HG03159 (cell line): ENCODE results near the gene CHD9.
"Not testable (repeated sequence)": the region's sequence is repeated elsewhere in the genome, so short reads cannot be mapped to it uniquely, and the experiment has no call there.

Experiments used
- ATAC-seq: cut with Tn5 transposase; IDR thresholded peaks from one replicate; pipeline ENCODE4 v1.9.1; 2021; ENCODE audit warnings: mild to moderate bottlenecking, moderate library complexity; ENCODE audit not compliant: unreplicated experiment

Gene CHD9

GRCh38 chr16:53069772-53070171 is 15.0 kb downstream of the CHD9 start:
- no peak for ATAC-seq

DNA sequence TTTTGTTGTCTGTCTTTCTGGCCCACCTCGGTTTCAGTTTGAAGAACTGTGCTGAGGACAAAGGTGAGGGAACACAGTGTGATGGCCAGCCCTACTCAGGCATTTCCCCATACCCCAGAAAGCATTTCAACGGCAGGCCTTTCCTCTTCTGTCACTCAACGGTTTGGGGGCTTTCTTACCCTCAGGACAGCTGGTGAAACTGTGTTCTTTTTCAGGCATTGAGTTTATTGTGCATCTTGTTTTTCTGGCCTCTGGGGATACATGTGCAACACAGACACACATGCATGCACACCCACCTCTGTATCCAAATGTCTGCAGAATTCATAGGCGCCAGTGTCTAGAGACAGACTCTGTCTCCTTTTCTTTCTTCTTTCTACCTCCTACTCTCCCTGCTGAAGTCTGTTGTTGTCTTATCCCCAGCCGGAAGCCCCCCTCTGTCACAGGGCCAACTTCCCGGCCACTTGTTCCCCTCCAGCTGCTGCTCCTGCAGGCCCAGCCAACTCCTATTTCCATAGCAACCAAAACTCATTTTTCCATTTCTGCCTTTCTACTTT is 17.0 kb downstream of the CHD9 start:
- ATAC-seq = no peak

DNA sequence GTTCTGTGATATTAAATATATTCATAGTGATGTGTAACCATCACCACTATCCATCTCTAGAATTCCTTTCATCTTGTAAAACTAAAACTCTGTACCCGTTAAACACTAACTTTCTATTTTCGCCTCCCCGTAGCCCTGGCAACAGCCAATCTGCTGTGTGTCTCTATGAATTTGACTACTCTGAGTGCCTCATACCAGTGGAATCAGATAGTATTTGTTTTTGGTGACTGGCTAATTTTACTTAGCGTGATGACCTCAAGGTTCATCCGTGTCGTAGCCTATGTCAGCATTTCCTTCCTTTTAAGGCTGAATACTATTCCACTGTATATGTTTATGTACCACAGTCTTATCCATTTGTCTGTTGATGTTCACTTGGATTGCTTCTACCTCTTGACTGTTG is 18.2 kb downstream of the CHD9 start:
- ATAC-seq = no peak

GRCh38 chr16:53074296-53074695 is 19.5 kb downstream of the CHD9 start:
- ATAC-seq = not testable (repeated sequence)

- not testable (repeated sequence) for ATAC-seq
These were observed 20.7 kb downstream of the CHD9 start for GRCh38 chr16:53075461-53075860.

DNA sequence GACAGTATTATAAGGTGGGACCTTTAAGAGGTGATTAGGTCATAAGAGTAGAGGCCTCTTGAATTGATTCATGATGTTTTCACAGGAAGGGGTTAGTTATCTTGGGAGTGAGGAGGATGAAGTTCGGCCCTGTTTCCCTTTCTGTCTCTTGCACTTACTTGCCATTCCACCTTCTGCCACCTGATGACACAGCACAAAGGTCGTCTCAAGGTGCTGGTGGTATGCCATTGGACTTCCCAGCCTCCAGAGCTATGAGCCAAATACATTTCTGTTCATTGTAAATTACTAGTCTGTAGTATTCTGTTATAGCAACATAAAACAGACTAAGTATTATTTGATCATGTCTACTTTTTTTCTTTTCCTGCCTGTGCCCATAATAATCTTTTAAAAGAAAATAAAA is 23.5 kb downstream of the CHD9 start:
- no peak for ATAC-seq

GRCh38 chr16:53078765-53079485 is 24.1 kb downstream of the CHD9 start:
- ATAC-seq = no peak

GRCh38 chr16:53080345-53081031 is 25.7 kb downstream of the CHD9 start:
- ATAC-seq = no peak

DNA sequence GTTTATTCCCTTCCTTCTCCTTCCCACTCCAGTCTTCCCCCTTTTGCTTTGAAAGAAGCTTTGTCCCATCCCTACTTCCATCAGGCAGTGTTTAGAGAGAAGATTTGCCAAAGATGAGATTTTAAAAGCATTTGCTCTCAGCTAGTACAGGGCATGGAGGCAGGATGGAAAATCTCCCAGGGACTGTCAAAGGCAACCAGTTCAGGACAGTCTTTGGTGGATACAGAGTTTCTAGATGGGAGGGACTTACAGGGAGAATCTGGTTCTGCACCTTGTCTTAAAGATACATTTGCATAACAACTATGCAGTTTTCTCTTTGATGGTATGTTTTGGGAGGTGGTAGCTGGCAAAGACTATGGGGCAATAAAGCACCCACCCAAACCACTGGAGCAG is 26.2 kb downstream of the CHD9 start:
- no peak for ATAC-seq

- no peak for ATAC-seq
These were observed 27.1 kb downstream of the CHD9 start for GRCh38 chr16:53081686-53082407.

- no peak for ATAC-seq
These were observed 27.7 kb downstream of the CHD9 start for GRCh38 chr16:53082509-53082908.

DNA sequence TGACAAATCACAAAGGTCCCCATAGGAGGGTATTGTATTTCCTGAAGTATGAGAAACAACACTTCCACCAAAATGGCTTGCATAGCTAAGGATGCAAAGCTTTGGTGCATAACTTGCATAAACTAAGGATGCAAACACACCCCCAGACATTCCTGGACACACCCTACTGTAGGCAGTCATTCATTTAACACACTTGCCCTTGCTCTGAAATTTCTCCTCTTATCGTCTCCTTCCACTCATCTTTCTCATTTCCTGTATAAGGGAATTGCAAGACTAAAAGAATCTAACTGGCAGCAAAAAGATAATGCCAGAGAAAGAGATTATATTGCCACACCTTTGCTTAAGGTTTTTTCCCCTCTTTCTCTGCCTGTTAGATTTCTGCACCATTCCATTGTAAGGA is 28.3 kb downstream of the CHD9 start:
- ATAC-seq = no peak

DNA sequence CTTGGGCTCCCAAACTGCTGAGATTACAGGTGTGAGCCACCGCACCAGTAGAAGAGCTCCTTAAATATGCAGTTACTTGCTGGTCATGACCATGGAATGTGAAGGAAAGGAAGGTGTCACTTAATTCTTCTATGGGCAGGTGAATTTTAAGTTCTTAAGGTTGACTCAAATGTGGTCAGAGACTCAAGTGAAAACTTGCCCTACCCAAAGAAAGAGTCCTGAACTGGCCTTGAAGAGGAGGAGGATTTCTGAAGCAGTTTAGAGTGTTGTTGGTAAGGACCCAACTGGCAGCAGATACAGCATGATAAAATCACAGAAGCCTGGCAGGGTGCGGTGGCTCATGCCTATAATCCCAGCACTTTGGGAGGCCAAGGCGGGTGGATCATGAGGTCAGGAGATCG is 29.4 kb downstream of the CHD9 start:
- ATAC-seq = no peak

DNA sequence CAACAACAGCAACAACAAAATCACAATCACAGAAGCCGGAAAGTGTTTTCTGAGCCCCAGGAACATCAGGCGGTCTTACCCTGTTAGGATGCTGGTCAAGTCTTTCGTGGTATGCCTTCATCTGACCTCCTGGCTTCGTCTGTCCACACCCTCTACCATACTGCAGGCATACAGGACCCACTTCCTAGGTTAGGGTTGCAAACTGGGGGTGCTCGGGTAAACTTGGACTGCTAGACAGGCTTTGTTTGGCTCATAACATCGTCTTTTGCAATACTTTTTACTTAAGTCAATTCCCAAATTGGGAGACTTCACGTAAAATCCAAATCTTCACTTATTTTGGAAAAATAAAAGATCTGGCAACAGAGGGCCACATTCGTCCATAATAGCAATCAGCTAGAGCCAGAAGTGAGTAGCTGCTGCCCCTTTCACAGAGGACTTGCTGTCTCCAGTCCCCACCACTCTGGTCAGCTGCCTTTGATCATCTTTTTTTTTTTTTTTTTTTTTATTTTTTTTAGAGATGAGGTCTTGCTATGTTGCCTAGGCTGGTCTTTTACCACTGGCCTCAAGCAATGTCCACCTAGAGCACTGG is 30.0 kb downstream of the CHD9 start:
- no peak for ATAC-seq

- ATAC-seq = no peak
These were observed 30.6 kb downstream of the CHD9 start for GRCh38 chr16:53085369-53085843.

GRCh38 chr16:53085931-53086421 is 31.2 kb downstream of the CHD9 start:
- ATAC-seq = no peak

DNA sequence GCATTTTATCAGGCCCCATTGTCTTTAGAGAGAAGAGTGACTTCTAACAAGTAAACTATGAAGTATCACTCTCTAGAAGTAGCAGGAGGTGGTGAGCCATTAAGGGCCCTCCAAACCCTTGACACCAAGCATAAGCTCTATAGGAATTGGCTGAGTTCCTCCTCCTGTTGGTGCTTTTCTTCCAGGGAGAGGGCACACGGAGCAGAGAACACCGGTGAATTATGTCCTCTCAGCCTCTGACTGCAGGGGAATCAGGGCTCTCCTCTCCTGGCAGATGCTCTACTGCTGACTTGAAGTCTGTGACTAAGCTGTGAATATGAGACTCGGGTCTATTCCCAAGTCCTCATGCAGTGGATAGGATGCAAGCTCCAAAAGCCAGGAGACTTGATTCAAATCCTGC is 32.3 kb downstream of the CHD9 start:
- ATAC-seq = no peak

- ATAC-seq = no peak
These were observed 34.9 kb downstream of the CHD9 start for GRCh38 chr16:53089434-53090285.

DNA sequence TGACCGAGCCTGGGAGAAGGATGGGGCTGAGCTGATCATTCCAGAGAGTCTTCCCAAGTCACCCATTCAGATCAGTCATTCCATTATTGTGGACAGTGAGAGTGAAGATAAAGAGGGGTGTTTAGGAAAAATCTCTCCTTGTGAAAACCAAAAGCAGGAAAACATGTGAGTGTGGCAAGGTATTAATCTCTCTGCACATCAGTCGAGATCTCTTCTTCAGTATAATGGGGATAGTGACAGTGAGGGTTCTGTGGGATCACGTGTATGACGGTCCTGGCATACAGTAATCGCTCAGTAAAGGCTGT is 35.4 kb downstream of the CHD9 start:
- no peak for ATAC-seq
